NCI-H2107 treated with DMSO at 0.1 percent for 48 hours (cell line): Measurements from ENCODE around the gene DYNLL2.
"Not testable (repeated sequence)": the region's sequence is repeated elsewhere in the genome, so short reads cannot be mapped to it uniquely, and the experiment has no call there.

Experiments
- DNase-seq: peaks from one replicate; lab custom pipeline; 2025; ENCODE audit not compliant: unreplicated experiment; lab: John Stamatoyannopoulos, UW

Gene DYNLL2

GRCh38 chr17:58082870-58083490, at the start of gene DYNLL2:
TSS of gene DYNLL2 (plus strand) at chr17:58083419. CDS start at chr17:58087091, 3,672 bp downstream.
- peak; percentile 56 for DNase-seq

GRCh38 chr17:58039975-58040374, 43.2 kb upstream of the DYNLL2 start:
- no peak for DNase-seq

GRCh38 chr17:58040386-58040785, 42.8 kb upstream of the DYNLL2 start:
- no peak for DNase-seq

- no peak for DNase-seq
Measured at GRCh38 chr17:58041161-58041560, 42.1 kb upstream of the DYNLL2 start.

GRCh38 chr17:58043221-58044181, 39.7 kb upstream of the DYNLL2 start:
- DNase-seq = no peak

- not testable (repeated sequence) for DNase-seq
Measured at GRCh38 chr17:58044256-58044655, 39.0 kb upstream of the DYNLL2 start.

- no peak for DNase-seq
Measured at GRCh38 chr17:58046239-58047094, 36.8 kb upstream of the DYNLL2 start.

- no peak for DNase-seq
Measured at GRCh38 chr17:58047376-58048150, 35.7 kb upstream of the DYNLL2 start.

GRCh38 chr17:58049533-58049932, 33.7 kb upstream of the DYNLL2 start:
- no peak for DNase-seq

GRCh38 chr17:58050966-58051365, 32.3 kb upstream of the DYNLL2 start:
- no peak for DNase-seq

- no peak for DNase-seq
Measured at GRCh38 chr17:58051468-58051867, 31.8 kb upstream of the DYNLL2 start.

GRCh38 chr17:58052407-58052806, 30.8 kb upstream of the DYNLL2 start:
- no peak for DNase-seq

- no peak for DNase-seq
Measured at GRCh38 chr17:58052945-58053715, 30.1 kb upstream of the DYNLL2 start.

- no peak for DNase-seq
Measured at GRCh38 chr17:58054641-58055040, 28.6 kb upstream of the DYNLL2 start.

- DNase-seq = no peak
Measured at GRCh38 chr17:58056476-58056875, 26.7 kb upstream of the DYNLL2 start.

- no peak for DNase-seq
Measured at GRCh38 chr17:58059141-58059540, 24.1 kb upstream of the DYNLL2 start.

- no peak for DNase-seq
Measured at GRCh38 chr17:58060596-58061191, 22.5 kb upstream of the DYNLL2 start.

GRCh38 chr17:58061672-58062071, 21.5 kb upstream of the DYNLL2 start:
- no peak for DNase-seq

- DNase-seq = no peak
Measured at GRCh38 chr17:58065238-58065637, 18.0 kb upstream of the DYNLL2 start.
